H9 (cell line): Measurements from ENCODE around the gene LKAAEAR1. TPM values are rescaled to one million over a fixed set of nuclear protein-coding genes. Genes with fewer than 3 reads are reported as not detected.

ENCODE experiments used
- DNase-seq: peaks from one replicate; pipeline ENCODE4 v3.0.0-alpha.2; 2017
- H2AFZ ChIP-seq: one replicate; pipeline ENCODE4 v1.6.1; 2013; ENCODE audit warnings: mild to moderate bottlenecking, low read length, control low read depth, moderate library complexity
- H2AK5ac ChIP-seq: 2 replicates; pipeline ENCODE4 v1.6.1; 2013; ENCODE audit warnings: low read length, control low read depth, mixed read lengths; ENCODE audit not compliant: insufficient read length
- H2BK120ac ChIP-seq: one replicate; pipeline ENCODE4 v1.6.1; 2013; ENCODE audit warnings: low read depth, mild to moderate bottlenecking, low read length, control low read depth, inconsistent platforms; ENCODE audit not compliant: poor library complexity, severe bottlenecking
- H2BK12ac ChIP-seq: 2 replicates; pipeline ENCODE4 v1.6.1; 2013; ENCODE audit warnings: low read length, control low read depth, mixed read lengths, low read depth; ENCODE audit not compliant: insufficient read length
- H2BK15ac ChIP-seq: 2 replicates; pipeline ENCODE4 v1.6.1; 2013; ENCODE audit warnings: low read depth, low read length, control low read depth
- H2BK20ac ChIP-seq: one replicate; pipeline ENCODE4 v1.6.1; 2013; ENCODE audit warnings: low read depth, mild to moderate bottlenecking, low read length, control low read depth, inconsistent platforms; ENCODE audit not compliant: poor library complexity, severe bottlenecking
- H2BK5ac ChIP-seq: 2 replicates; pipeline ENCODE4 v1.6.1; 2013; ENCODE audit warnings: low read length, control low read depth, mixed read lengths; ENCODE audit not compliant: insufficient read length
- H3K14ac ChIP-seq: 2 replicates; pipeline ENCODE4 v1.6.1; 2013; ENCODE audit warnings: low read length, control low read depth; ENCODE audit not compliant: insufficient read depth
- H3K18ac ChIP-seq: 2 replicates; pipeline ENCODE4 v1.6.1; 2013; ENCODE audit warnings: low read depth, mild to moderate bottlenecking, mixed read lengths, low read length, control low read depth; ENCODE audit not compliant: insufficient read length
- H3K23ac ChIP-seq: 2 replicates; pipeline ENCODE4 v1.6.1; 2013; ENCODE audit warnings: low read length, control low read depth, mixed read lengths, low read depth; ENCODE audit not compliant: insufficient read length
- H3K23me2 ChIP-seq: 2 replicates; pipeline ENCODE4 v1.6.1; 2013; ENCODE audit warnings: low read depth, mild to moderate bottlenecking, mixed read lengths, low read length, control low read depth; ENCODE audit not compliant: insufficient read length, poor library complexity, severe bottlenecking
- H3K27ac ChIP-seq: 2 replicates; pipeline ENCODE4 v1.5.1; 2013; ENCODE audit warnings: low read length, control low read depth, mixed read lengths, low read depth; ENCODE audit not compliant: insufficient read length
- H3K27me3 ChIP-seq: 2 replicates; pipeline ENCODE4 v1.6.1; 2013; ENCODE audit warnings: low read length, control low read depth, inconsistent platforms; ENCODE audit not compliant: insufficient read depth
- H3K4ac ChIP-seq: 2 replicates; pipeline ENCODE4 v1.6.1; 2013; ENCODE audit warnings: low read depth, mild to moderate bottlenecking, control low read depth, inconsistent platforms, low read length, moderate library complexity
- H3K4me1 ChIP-seq: 2 replicates; pipeline ENCODE4 v1.6.1; 2013; ENCODE audit warnings: low read length, control low read depth, inconsistent platforms; ENCODE audit not compliant: insufficient read depth
- H3K4me2 ChIP-seq: 2 replicates; pipeline ENCODE4 v1.6.1; 2013; ENCODE audit warnings: low read length, control low read depth, mixed read lengths; ENCODE audit not compliant: insufficient read length, insufficient read depth
- H3K56ac ChIP-seq: 2 replicates; pipeline ENCODE4 v1.6.1; 2013; ENCODE audit warnings: low read depth, mild to moderate bottlenecking, mixed read lengths, low read length, control low read depth; ENCODE audit not compliant: insufficient read length
- H3K79me1 ChIP-seq: 2 replicates; pipeline ENCODE4 v1.6.1; 2013; ENCODE audit warnings: low read depth, mild to moderate bottlenecking, moderate library complexity, low read length, control low read depth, inconsistent platforms; ENCODE audit not compliant: insufficient read depth, poor library complexity, severe bottlenecking
- H3K79me2 ChIP-seq: 2 replicates; pipeline ENCODE4 v1.6.1; 2013; ENCODE audit warnings: low read length, control low read depth, inconsistent platforms; ENCODE audit not compliant: insufficient read depth
- H3K9ac ChIP-seq: 2 replicates; pipeline ENCODE4 v1.6.1; 2013; ENCODE audit warnings: low read length, control low read depth, mixed read lengths; ENCODE audit not compliant: insufficient read length; ENCODE audit errors: extremely low read depth
- H3K9me3 ChIP-seq: one replicate; pipeline ENCODE4 v1.6.1; 2013; ENCODE audit warnings: low read depth, low read length, inconsistent platforms; ENCODE audit not compliant: control insufficient read depth
- H3T11ph ChIP-seq: one replicate; pipeline ENCODE4 v1.6.1; 2013; ENCODE audit warnings: mild to moderate bottlenecking, low read length, control low read depth, inconsistent platforms
- H4K20me1 ChIP-seq: one replicate; pipeline ENCODE4 v1.6.1; 2013; ENCODE audit not compliant: control insufficient read depth, insufficient read length, insufficient read depth
- H4K5ac ChIP-seq: 2 replicates; pipeline ENCODE4 v1.6.1; 2013; ENCODE audit warnings: low read depth, mild to moderate bottlenecking, mixed read lengths, low read length, control low read depth; ENCODE audit not compliant: insufficient read length
- H4K8ac ChIP-seq: replicated peaks from 2 replicates; pipeline ENCODE4 v1.6.1; 2013; ENCODE audit warnings: low read length, control low read depth, mixed read lengths, low read depth; ENCODE audit not compliant: insufficient read length
- H4K91ac ChIP-seq: 2 replicates; pipeline ENCODE4 v1.6.1; 2013; ENCODE audit warnings: low read depth, mild to moderate bottlenecking, moderate library complexity, mixed read lengths, low read length, control low read depth; ENCODE audit not compliant: insufficient read length
- H3K27ac Mint-ChIP-seq, 3 experiments: 2 replicates in 2 of 3; 3 replicates in 1 of 3; pipeline ENCODE4 v1.8.0; 2020 to 2021; ENCODE audit warnings: mixed read lengths in 3 of 3, mild to moderate bottlenecking in 1 of 3, moderate library complexity in 1 of 3
- H3K27me3 Mint-ChIP-seq: 2 replicates; pipeline ENCODE4 v1.8.0; 2021; ENCODE audit warnings: low read depth, mild to moderate bottlenecking, moderate library complexity, mixed read lengths
- H3K36me3 Mint-ChIP-seq, 3 experiments: 2 replicates in 2 of 3; 3 replicates in 1 of 3; pipeline ENCODE4 v1.8.0; 2020 to 2021; ENCODE audit warnings: low read depth in 3 of 3, mixed read lengths in 3 of 3; ENCODE audit not compliant: insufficient read depth in 1 of 3
- H3K4me1 Mint-ChIP-seq, 2 experiments: 2 replicates each; pipeline ENCODE4 v1.8.0; 2020; ENCODE audit warnings: mixed read lengths in 2 of 2
- H3K4me3 Mint-ChIP-seq, 2 experiments: 2 replicates in 1 of 2; 3 replicates in 1 of 2; pipeline ENCODE4 v1.8.0; 2020 to 2021; ENCODE audit warnings: mild to moderate bottlenecking in 2 of 2, mixed read lengths in 2 of 2, moderate library complexity in 1 of 2
- H3K9me3 Mint-ChIP-seq, 2 experiments: 2 replicates in 1 of 2; 3 replicates in 1 of 2; pipeline ENCODE4 v1.8.0; 2020; ENCODE audit warnings: mild to moderate bottlenecking in 2 of 2, mixed read lengths in 2 of 2, moderate library complexity in 1 of 2
- WGBS: extraction: QIAGEN DNeasy Blood & Tissue Kit; methylation state at CpG from one replicate; pipeline ENCODE4 v1.1.7; 2013; ENCODE audit warnings: missing lambda C conversion rate, low lambda C conversion rate, mixed read lengths; ENCODE audit not compliant: insufficient read length; ENCODE audit errors: extremely low coverage; 5-methylcytosine and 5-hydroxymethylcytosine counted together
- total RNA-seq: library from RNA; stranded (reverse); gene quantifications from 2 replicates; pipeline ENCODE4 v1.2.1, GENCODE V29; 2021
- TF ChIP-seq, protein P1 (sequence below): fragments of 200-600 bp; sonication (generic); conservative IDR thresholded peaks from 3 replicates; pipeline ENCODE4 v1.8.0; 2021; ENCODE audit warnings: antibody characterized with exemption, mild to moderate bottlenecking

The LKAAEAR1 gene
- total RNA-seq, 1 experiment from 2014 or later: 0.39 TPM

DNA sequence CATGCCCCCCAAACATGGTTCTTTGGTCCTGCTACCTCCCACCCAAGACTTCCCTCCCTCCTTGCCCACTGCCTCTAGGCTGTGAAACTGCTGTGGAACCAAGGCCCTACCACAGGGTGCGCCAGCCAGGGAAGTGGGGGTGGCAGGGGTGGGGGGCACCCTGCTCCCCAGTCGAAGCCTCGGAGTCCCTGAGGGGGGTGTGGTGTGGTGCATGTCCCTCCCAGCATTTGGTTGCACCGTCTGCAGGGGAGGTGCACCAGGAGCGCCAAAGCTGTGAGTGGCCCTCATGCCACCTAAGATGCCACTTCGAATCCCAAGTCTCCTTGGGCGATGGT lies 6.7 kb downstream of the LKAAEAR1 start:
- Histone ChIP-seq H2BK120ac (no peak overlapping the region), H3T11ph (no peak overlapping the region), H2BK12ac (no peak overlapping the region), H3K4me2 (no peak overlapping the region), H4K91ac (no peak overlapping the region), H2AK5ac (no peak overlapping the region), H3K4me1 (no peaks in the 10 kb centered on the region; the same call in 1 of the 2 replicates), H3K27me3 (no peaks in the 10 kb centered on the region), H3K18ac (no peak overlapping the region), H3K14ac (no peak overlapping the region), H3K9me3 (no peaks in the 10 kb centered on the region), H2AFZ (no peak overlapping the region), H4K5ac (no peak overlapping the region), H3K56ac (no peak overlapping the region), H2BK20ac (no peak overlapping the region), H4K8ac (no peak overlapping the region), H3K23ac (no peak overlapping the region), H3K4ac (no peak overlapping the region), H3K9ac (no peak overlapping the region), H3K79me1 (no peaks in the 10 kb centered on the region), H3K79me2 (no peaks in the 10 kb centered on the region), H3K23me2 (peaks cover 8% of the 10 kb centered on the region), H2BK15ac (no peak overlapping the region), H3K27ac (no peak overlapping the region), H2BK5ac (no peak overlapping the region), H4K20me1 (no peaks in the 10 kb centered on the region)
- no peak overlapping the region for H3K4me3 Mint-ChIP-seq
- peaks cover 24% of the 10 kb centered on the region for H3K27me3 Mint-ChIP-seq
- no peak for DNase-seq
- no peaks in the 10 kb centered on the region for H3K9me3 Mint-ChIP-seq
- no peaks in the 10 kb centered on the region; a peak in 2 of 7 replicates for H3K36me3 Mint-ChIP-seq
- peaks cover 24 to 29% of the 10 kb centered on the region in 2 experiments for H3K4me1 Mint-ChIP-seq
- no CpG with 5 or more reads among the region's 7 CpGs for WGBS
- H3K27ac Mint-ChIP-seq: no peak overlapping the region
- TF ChIP-seq, protein P1, sequence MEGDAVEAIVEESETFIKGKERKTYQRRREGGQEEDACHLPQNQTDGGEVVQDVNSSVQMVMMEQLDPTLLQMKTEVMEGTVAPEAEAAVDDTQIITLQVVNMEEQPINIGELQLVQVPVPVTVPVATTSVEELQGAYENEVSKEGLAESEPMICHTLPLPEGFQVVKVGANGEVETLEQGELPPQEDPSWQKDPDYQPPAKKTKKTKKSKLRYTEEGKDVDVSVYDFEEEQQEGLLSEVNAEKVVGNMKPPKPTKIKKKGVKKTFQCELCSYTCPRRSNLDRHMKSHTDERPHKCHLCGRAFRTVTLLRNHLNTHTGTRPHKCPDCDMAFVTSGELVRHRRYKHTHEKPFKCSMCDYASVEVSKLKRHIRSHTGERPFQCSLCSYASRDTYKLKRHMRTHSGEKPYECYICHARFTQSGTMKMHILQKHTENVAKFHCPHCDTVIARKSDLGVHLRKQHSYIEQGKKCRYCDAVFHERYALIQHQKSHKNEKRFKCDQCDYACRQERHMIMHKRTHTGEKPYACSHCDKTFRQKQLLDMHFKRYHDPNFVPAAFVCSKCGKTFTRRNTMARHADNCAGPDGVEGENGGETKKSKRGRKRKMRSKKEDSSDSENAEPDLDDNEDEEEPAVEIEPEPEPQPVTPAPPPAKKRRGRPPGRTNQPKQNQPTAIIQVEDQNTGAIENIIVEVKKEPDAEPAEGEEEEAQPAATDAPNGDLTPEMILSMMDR: no peak
